Hepatocyte (in vitro differentiated cells): ENCODE results near the gene CLEC16A.

Experiments
- EZH2 ChIP-seq: fragments of 200-600 bp; sonication (generic); IDR thresholded peaks from 2 replicates; pipeline ENCODE4 v1.6.1; 2016; ENCODE audit warnings: antibody characterized with exemption, mild to moderate bottlenecking, borderline replicate concordance
- EZH2phosphoT487 ChIP-seq: fragments of 200-600 bp; sonication (generic); IDR thresholded peaks from one replicate; pipeline ENCODE4 v1.6.1; 2018; ENCODE audit warnings: antibody characterized with exemption, mild to moderate bottlenecking, low read depth, moderate library complexity; ENCODE audit not compliant: unreplicated experiment, severe bottlenecking
- TF ChIP-seq, protein P1 (sequence below): fragments of 200-600 bp; sonication (generic); IDR thresholded peaks from 2 replicates; pipeline ENCODE4 v1.5.1; 2016; ENCODE audit warnings: antibody characterized with exemption, mild to moderate bottlenecking; ENCODE audit not compliant: poor library complexity

- TF ChIP-seq, protein P1, sequence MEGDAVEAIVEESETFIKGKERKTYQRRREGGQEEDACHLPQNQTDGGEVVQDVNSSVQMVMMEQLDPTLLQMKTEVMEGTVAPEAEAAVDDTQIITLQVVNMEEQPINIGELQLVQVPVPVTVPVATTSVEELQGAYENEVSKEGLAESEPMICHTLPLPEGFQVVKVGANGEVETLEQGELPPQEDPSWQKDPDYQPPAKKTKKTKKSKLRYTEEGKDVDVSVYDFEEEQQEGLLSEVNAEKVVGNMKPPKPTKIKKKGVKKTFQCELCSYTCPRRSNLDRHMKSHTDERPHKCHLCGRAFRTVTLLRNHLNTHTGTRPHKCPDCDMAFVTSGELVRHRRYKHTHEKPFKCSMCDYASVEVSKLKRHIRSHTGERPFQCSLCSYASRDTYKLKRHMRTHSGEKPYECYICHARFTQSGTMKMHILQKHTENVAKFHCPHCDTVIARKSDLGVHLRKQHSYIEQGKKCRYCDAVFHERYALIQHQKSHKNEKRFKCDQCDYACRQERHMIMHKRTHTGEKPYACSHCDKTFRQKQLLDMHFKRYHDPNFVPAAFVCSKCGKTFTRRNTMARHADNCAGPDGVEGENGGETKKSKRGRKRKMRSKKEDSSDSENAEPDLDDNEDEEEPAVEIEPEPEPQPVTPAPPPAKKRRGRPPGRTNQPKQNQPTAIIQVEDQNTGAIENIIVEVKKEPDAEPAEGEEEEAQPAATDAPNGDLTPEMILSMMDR, result no peak
- no peak for TF ChIP-seq EZH2
- no peak for TF ChIP-seq EZH2phosphoT487
Observed at GRCh38 chr16:11208916-11209665, 264.7 kb downstream of the CLEC16A start.
